HG02763 (cell line): ENCODE results near the gene ANTXR1.

ENCODE experiments used
- ATAC-seq: cut with Tn5 transposase; IDR thresholded peaks from one replicate; pipeline ENCODE4 v1.9.1; 2021; ENCODE audit warnings: mild to moderate bottlenecking, moderate library complexity; ENCODE audit not compliant: unreplicated experiment

ANTXR1 gene

DNA sequence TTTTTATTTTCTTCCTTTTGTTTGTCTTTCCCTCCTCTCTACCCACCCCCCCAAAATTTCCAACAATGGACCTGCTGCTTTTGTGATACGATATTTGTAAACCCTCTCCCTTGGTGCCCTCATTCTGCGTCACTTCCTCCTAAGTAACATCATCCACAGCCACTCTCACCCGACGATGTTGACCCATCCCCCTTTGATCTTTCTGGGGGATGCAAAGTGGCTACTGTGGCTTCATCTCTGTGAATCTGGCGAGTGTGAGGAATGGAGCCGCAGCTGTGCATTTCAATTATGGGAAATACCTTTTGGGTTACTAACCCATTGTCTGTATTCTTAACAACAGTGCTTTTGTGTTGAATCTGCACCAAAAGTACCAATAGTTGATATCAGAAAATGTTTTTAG is 19.4 kb downstream of the ANTXR1 start:
- no peak for ATAC-seq

DNA sequence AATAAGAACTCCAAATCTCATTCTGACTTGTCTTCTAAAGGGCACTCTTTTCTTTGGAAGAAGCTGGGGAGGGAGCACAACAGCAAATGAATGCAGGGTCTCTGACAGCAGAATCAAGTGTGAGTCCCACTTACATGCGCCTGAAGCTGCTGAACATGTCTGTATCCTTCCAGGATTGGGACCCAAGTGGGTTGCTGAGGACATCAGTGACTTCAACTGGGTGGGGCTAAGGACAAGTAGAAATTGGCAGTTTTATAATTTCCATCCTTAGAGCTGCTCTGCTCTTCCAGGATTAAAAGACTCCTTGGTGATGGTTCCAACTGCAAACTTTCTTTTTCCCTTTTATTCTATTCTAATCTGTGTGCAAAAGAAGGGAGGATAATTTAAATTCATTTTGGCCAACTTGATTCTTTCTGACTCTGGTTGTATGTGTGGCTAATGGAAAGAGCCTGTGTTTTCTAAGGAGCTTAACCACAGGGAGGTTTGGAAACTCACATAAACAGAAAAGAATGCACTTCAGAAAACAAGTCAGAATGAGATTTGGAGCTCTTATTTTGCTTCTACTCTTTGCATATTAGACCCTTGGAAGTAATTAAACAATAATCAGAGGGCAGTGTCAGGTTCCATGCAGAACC is 20.6 kb downstream of the ANTXR1 start:
- no peak for ATAC-seq

- no peak for ATAC-seq
Observed at GRCh38 chr2:69034122-69034521, 21.1 kb downstream of the ANTXR1 start.

DNA sequence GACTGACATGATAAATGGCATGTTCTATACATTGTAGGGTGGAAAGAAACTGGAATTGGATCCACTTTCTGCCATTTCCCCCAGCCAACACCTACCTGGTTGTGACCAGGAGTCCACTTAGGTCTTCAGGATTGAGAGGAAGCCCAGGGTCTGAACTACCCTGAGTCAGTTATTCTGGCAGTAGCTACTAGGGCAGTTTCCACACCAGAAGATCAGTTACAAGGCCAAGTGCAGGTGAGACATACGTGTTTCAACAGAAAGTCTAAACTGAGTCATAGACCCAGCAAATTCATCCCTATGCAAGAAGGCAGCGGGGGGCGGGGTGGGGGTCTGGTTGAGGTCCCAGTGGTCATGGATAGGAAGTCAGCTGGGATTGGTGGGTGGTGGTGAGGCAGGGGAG is 21.9 kb downstream of the ANTXR1 start:
- no peak for ATAC-seq

GRCh38 chr2:69036926-69037325 is 23.9 kb downstream of the ANTXR1 start:
- no peak for ATAC-seq

GRCh38 chr2:69041214-69041613 is 28.2 kb downstream of the ANTXR1 start:
- no peak for ATAC-seq

DNA sequence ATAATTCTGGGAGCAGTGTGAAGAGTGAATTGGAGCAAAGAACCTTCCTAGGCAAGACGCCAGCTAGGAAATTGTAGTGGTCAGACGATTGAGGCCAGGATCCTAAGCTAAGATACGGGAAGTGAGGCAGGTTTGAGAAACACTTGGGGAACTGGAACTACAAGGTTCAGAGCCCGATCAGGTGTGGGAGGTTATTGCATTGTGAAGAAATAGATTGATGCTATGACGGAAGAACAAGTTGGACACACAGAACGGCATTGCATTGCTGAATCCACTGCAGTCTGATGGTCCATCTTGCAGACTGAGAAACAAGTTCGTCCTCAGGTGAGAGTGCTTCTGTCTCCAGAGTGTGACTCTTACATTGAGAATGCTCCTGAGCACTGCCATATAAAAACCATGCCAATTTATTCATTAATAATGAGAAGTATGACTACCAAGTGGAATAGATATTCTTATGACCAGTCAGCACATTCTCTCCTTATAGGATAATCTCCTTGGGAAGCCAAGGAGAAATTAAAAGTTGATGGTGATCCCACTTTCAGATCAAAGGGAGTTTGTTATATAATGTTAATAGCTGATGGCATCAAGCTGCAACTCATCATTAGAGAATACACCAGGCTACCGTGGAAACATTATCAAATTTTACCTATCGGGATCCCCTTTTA is 30.9 kb downstream of the ANTXR1 start:
- ATAC-seq: no peak

DNA sequence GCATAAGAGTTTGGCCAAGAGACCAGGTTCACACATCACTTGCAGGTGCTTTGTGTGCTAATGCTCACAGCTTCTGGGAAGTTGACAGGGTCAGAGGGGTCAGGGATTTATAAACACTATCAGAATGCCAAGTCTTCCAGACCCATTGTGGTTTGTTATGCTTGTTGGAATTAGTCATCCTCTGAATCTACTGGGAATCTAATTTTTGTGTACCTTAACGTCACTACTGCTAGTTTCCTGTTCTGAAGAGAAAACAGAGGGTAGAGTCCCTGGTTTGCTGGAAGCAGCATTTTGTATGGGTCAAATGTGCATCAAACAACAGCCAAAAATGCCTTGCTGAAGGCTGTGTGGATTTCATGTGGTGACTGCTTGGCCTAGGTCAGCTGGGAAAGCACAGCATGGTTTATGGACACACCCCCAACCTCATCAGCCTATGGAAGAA is 33.3 kb downstream of the ANTXR1 start:
- ATAC-seq: no peak

DNA sequence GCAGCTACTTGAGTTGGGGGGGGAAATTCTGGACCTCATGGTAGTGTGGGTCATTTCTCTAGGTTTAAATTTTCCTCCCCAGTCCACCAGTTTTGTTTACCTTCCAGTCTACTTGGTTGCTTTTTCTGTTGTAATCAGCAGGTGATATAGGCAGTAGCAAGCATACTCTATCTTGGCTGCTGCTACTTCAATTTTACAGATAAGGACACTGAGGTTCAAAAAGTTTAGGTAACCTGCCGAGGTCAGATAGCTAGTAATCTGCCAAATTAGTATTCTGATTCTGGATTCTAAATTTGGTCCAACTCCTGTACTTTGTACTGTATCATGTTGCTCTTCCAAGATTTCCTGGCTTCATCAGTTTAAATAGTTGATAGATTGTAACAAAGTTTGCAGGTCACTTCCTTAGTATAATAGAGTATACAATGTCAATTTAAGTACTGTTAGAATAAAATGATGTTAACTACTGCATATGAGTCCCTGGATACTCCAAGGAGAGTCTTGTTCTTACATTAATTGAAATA is 34.7 kb downstream of the ANTXR1 start:
- no peak for ATAC-seq

DNA sequence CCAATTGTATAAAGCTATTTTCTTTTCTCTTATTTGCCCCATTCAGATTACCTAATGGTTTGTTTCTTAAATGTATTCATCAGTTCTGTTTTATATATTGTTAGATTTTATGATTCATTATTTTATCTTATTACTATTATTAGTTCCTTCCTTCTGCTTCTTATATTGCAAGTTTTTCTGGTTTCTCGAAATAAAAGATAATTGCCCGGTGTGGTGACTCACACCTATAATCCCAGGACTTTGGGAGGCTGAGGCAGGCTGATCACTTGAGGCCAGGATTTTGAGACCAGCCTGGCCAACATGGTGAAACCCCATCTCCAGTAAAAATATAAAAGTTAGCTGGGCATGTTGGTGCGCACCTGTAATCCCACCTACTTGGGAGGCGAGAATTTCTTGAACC is 37.8 kb downstream of the ANTXR1 start:
- ATAC-seq: no peak

- ATAC-seq: no peak
Observed at GRCh38 chr2:69053416-69053965, 40.5 kb downstream of the ANTXR1 start.

GRCh38 chr2:69054431-69054830 is 41.5 kb downstream of the ANTXR1 start:
- ATAC-seq: no peak

GRCh38 chr2:69055688-69056470 is 42.9 kb downstream of the ANTXR1 start:
- ATAC-seq: no peak

DNA sequence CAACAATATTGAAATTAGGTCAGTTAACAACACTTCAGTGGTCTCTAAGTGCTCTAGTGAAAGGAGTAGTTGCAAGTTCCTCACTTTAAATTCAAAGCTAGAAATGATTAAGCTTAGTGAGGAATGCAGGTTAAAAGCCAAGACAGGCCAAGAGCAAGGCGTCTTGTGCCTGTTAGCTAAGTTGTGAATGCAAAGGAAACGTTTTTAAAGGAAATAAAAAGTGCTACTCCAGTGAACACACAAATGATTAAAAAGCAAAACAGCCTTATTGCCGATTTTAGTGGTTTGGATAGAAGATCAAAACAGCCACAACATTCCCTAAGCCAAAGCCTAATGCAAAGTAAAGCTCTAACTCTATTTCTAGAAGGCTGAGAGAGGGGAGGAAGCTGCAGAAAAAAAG is 44.7 kb downstream of the ANTXR1 start:
- ATAC-seq: no peak

DNA sequence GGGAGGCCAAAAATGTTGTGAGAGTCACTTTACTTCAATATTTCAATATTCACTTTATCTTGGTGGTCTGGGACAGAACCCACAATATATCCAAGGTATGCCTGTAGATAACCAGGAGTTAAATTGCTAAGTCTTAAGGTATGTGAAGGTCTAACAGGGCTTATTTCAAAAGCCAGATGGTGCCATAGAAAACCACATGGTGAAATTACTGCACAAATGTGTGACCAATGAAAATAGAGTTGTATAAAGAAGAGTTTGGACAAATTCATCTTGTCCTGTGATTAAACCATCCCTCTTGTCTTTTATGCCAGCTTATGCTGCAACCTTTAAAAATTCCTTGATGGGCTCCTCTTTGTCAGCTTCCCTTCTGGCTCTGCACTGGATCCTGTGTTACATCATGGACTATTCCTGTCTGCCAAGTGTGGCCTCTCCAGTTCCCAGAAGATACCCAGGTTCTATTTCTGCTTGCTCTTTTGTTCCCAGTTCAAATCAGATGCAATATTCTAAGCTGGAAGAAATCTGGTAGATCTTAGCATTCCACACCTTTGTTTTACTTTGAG is 46.8 kb downstream of the ANTXR1 start:
- ATAC-seq: no peak

GRCh38 chr2:69060938-69061501 is 48.0 kb downstream of the ANTXR1 start:
- no peak for ATAC-seq

DNA sequence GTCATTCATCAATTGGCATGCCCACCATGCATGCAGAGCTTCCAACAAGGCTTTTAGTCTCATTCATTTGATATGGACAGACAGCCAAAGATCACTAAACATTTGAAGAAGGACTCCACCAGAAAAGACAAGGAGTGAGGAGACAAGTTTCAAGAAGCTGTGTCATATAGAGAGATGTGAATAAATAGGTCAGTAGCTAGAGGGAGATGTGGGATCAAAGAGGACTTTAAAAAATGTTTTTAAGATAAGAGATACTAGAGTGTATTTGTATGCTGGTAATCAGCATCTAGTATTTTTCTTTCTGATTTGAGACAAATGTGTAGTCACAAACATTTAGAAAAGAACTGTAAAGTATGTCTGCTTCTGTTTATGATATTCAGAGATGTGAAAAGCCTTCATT is 48.5 kb downstream of the ANTXR1 start:
- ATAC-seq: no peak

DNA sequence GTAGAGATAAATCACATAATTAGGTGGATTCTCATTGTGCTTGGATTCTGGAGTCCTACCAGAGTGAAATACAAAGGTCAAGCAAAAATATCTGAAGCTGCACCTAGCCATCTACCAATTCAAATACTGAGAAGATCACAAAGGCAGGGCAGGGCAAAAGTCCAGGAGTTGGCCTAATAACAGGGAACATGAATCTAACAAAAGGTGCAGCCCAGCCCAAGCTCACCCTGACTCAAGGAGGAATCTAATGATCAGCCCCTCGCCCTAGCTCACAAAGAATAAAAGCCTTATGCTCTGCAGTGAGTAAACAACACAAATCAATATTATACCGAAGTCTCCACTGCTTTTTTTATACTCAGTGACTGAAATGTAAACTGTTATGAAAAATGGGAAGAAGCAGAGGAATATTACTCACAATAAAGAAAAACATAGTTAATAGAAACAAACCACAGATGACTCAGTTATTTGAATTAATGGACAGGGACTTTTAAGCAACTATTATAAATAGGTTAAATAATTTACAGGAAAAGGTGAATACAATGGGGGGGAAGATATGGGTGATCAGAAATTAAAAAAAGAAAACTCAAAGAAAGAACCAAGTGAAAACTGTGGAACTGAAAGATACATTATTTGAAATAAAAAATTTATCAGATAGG is 49.5 kb downstream of the ANTXR1 start:
- no peak for ATAC-seq

DNA sequence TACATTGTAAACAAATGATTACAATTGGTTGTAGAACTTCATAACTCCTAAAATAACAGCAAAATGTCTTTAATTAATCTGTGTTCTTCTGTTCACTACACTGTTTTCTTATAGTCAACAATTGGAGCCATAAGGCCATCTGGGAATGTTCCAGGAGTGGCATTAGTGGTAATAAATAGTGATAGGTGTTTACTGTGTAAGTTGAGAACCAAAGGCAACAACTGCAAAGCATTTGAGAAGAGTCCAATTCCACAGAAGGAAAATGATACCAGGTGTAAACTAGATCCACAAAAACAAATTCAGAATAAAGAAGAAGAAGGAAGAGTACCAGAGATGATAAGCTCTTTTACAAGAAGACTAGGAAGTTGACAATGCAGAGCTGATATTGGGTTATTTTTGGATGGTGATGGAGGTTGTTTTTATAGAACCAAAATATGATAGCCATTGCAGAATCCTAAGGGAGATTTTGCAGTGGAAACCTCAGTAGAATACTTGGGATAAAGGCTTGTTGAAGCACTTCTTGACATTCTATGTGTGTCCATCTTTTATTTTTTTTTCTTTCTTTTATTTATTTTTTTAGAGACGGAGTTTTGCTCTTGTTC is 52.9 kb downstream of the ANTXR1 start:
- ATAC-seq: no peak

GRCh38 chr2:69067026-69067630 is 54.1 kb downstream of the ANTXR1 start:
- no peak for ATAC-seq
